Activated naive CD4-positive, alpha-beta T cell treated with anti-CD3 and anti-CD28 coated beads for 36 hours (primary cell): ENCODE measurements around the gene CATSPER1. TPM values are rescaled to one million over a fixed set of nuclear protein-coding genes. Genes with fewer than 3 reads are reported as not detected.
"Not testable (repeated sequence)": the region's sequence is repeated elsewhere in the genome, so short reads cannot be mapped to it uniquely, and the experiment has no call there.

Source experiments
- CTCF ChIA-PET: fragments of 350-600 bp; sonication (Branson Sonifier 250); formaldehyde crosslinking; loops from one replicate; lab custom pipeline; 2021; ENCODE audit warnings: antibody characterized with exemption; lab: Charles Lee
- DNase-seq: peaks from one replicate; pipeline ENCODE4 v3.0.0-alpha.2; 2020
- H3K27ac Mint-ChIP-seq: one replicate; pipeline ENCODE4 v1.8.0; 2021; ENCODE audit warnings: mild to moderate bottlenecking, mixed read lengths
- H3K27me3 Mint-ChIP-seq: one replicate; pipeline ENCODE4 v1.8.0; 2021; ENCODE audit warnings: low read depth, mixed read lengths
- H3K36me3 Mint-ChIP-seq: one replicate; pipeline ENCODE4 v1.8.0; 2021; ENCODE audit warnings: low read depth, mixed read lengths
- H3K4me1 Mint-ChIP-seq: one replicate; pipeline ENCODE4 v1.8.0; 2021; ENCODE audit warnings: low read depth, mixed read lengths
- H3K4me3 Mint-ChIP-seq: one replicate; pipeline ENCODE4 v1.8.0; 2021; ENCODE audit warnings: mild to moderate bottlenecking, moderate library complexity, mixed read lengths
- H3K9me3 Mint-ChIP-seq: one replicate; pipeline ENCODE4 v1.8.0; 2021; ENCODE audit warnings: mixed read lengths
- intact Hi-C: fragments of 100-400 bp; cut with micrococcal nuclease; formaldehyde crosslinking; loops from one replicate; pipeline ENCODE4 v1.15.1; 2023
- total RNA-seq, 2 experiments: library from RNA; stranded (reverse); gene quantifications; one replicate each; pipeline ENCODE4 v1.2.3, GENCODE V29; 2021

The CATSPER1 gene
- total RNA-seq, 2 experiments from 2014 or later, result not detected

DNA sequence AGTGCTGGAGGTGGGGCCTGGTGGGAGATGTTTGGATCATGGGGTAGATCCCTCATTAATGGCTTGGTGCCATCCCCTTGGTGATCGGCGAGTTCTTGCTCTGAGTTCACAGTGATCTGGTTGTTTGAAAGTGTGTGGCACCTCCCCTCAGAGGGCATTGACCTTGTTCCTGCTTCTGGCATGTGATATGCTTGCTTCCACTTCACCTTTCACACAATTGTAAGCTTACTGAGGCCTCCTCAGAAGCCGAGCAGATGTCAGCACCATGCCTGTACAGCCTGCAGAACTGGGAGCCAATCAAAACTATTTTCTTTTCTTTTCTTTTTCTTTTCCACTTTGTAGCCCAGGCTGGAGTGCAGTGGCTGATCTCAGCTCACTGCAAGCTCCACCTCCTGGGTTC is 11.0 kb upstream of the CATSPER1 start:
- Mint-ChIP-seq H3K27me3 (peaks cover 3% of the 10 kb centered on the region), H3K4me1 (no peaks in the 10 kb centered on the region), H3K36me3 (no peaks in the 10 kb centered on the region), H3K27ac (no peak overlapping the region), H3K9me3 (peaks cover 2% of the 10 kb centered on the region), H3K4me3 (no peak overlapping the region)
- CTCF ChIA-PET, result interaction anchor here (2.4 to 3.1 kb wide), 2 partner anchors 8 to 15 kb away, joined by 10 to 18 read pairs; no protein-coding TSS in a partner anchor
- DNase-seq, result no peak
- intact Hi-C loops, result no loop called here

DNA sequence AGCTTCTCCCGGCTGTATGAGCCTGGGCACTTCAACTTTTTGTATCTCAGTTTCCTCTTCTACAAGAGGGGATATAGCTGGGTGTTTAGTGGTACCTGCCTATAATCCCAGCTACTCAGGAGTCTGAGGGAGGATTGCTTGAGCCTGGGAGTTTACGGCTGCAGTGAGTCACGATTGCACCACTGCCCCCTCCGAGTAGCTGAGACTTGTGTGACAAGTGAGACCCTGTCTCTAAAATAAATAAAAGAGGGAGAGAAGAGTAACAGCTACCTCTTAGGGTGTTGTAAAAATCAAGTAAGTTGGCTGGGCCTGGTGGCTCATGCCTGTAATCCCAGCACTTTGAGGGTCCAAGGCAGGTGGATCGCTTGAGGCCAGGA is 10.0 kb upstream of the CATSPER1 start:
- CTCF ChIA-PET, result interaction anchor here (2.4 to 3.1 kb wide), 2 partner anchors 9 to 14 kb away, joined by 10 to 18 read pairs; no protein-coding TSS in a partner anchor
- intact Hi-C loops, result no loop called here
- no peak for DNase-seq
- H3K36me3 Mint-ChIP-seq, result no peaks in the 10 kb centered on the region
- no peaks in the 10 kb centered on the region for H3K4me1 Mint-ChIP-seq
- no peak overlapping the region for H3K27ac Mint-ChIP-seq
- H3K4me3 Mint-ChIP-seq, result no peak overlapping the region
- H3K9me3 Mint-ChIP-seq, result peaks cover 2% of the 10 kb centered on the region
- H3K27me3 Mint-ChIP-seq, result peaks cover 3% of the 10 kb centered on the region

DNA sequence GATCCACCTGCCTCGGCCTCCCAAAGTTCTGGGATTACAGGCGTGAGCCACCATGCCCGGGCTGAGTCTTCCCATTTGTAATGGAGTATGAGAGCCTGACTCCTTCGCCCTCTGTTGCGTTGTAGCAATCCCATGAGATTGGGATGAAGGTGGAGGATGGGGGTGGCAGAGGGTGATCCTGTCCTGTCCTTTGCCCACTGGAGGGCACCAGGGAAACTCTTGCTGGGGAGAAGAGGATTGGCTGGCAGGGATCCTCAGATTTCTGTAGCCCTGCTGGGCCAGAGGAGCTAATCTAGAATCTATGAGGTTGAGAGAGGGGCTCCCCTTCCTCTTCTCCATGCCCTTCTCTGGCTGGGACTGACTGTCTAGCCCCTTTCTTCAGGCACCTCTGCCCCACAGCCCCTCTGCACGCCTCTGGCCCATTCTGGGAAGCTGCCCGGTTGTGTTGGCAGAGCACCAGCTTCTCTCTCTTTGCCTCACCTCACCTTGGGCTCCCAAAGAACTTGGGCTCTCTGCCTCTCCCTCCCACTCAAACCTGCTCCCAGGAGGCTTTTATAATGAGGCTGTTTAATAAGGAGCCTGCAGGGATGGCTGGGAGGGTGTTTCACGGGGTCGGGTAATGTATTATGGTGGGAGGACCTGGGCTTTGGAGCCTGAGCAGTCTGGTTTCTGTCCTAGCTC is 9.5 kb upstream of the CATSPER1 start:
- no peak overlapping the region for H3K4me3 Mint-ChIP-seq
- no peaks in the 10 kb centered on the region for H3K36me3 Mint-ChIP-seq
- no peaks in the 10 kb centered on the region for H3K4me1 Mint-ChIP-seq
- H3K27ac Mint-ChIP-seq, result no peak overlapping the region
- CTCF ChIA-PET, result interaction anchor here (2.4 to 3.1 kb wide), 2 partner anchors 9 to 13 kb away, joined by 10 to 18 read pairs; no protein-coding TSS in a partner anchor
- peaks cover 3% of the 10 kb centered on the region for H3K27me3 Mint-ChIP-seq
- DNase-seq, result no peak
- H3K9me3 Mint-ChIP-seq, result peaks cover 2% of the 10 kb centered on the region
- intact Hi-C loops, result no loop called here

DNA sequence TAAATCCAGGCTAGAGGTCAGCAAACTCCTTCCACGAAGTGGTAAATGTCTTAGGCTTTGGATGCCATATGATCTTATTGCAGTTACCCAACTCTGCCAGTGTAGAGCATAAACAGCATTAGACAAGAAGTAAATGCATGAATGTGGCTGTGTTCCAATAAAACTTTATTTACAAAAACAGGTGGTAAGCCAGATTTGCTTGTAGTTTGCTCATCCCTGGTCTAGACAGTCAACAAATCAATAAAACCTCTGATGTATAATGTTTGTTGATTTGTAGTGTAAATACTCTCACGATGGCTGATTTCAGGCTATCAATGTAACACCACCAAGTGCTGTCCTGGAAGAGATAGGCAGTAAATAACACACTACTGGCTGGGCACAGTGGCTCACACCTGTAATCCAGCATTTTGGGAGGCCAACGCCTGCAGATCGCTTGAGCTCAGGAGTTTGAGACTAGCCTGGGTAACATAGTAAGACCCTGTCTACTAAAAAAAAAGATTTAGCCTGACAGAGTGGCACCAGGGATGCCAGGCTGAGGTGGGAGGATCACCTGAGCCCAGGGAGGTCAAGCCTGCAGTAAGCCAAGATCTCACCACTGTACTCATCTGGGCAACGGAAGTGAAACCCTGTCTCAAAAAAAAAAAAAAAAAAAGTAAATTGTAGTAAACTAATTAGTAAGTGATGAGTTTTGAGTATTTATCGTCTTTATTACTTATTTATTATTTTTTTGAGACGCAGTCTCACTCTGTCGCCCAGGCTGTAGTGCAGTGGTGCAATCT is 6.9 kb upstream of the CATSPER1 start:
- Mint-ChIP-seq H3K27ac (no peak overlapping the region), H3K4me1 (no peaks in the 10 kb centered on the region), H3K36me3 (no peaks in the 10 kb centered on the region), H3K4me3 (no peak overlapping the region), H3K27me3 (peaks cover 3% of the 10 kb centered on the region), H3K9me3 (peaks cover 2% of the 10 kb centered on the region)
- CTCF ChIA-PET, result interaction anchor here (0.6 to 1.3 kb wide), 2 partner anchors 11 to 12 kb away, joined by 3 read pairs; no protein-coding TSS in a partner anchor
- no peak for DNase-seq
- intact Hi-C loops, result no loop called here

DNA sequence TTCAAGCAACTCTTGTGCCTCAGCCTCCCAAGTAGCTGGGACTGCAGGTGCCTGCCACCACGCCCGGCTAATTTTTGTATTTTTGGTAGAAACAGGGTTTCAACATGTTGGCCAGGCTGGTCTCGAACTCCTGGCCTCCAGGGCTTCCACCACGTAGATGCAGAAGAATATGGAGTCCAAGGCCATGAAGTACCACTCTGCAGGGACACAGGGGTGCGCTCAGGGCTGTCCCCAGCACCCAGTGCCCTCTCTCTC is 3.2 kb downstream of the CATSPER1 start:
- H3K4me3 Mint-ChIP-seq, H3K4me1 Mint-ChIP-seq, H3K27ac Mint-ChIP-seq, H3K9me3 Mint-ChIP-seq, DNase-seq, H3K27me3 Mint-ChIP-seq, intact Hi-C loops, H3K36me3 Mint-ChIP-seq: not testable (repeated sequence)
- CTCF ChIA-PET, result interaction anchor here (0.8 to 2.0 kb wide), 17 partner anchors 8 to 363 kb away, joined by 3 to 16 read pairs (median 5); partner anchors contain the start of genes CCDC85B and SF3B2

DNA sequence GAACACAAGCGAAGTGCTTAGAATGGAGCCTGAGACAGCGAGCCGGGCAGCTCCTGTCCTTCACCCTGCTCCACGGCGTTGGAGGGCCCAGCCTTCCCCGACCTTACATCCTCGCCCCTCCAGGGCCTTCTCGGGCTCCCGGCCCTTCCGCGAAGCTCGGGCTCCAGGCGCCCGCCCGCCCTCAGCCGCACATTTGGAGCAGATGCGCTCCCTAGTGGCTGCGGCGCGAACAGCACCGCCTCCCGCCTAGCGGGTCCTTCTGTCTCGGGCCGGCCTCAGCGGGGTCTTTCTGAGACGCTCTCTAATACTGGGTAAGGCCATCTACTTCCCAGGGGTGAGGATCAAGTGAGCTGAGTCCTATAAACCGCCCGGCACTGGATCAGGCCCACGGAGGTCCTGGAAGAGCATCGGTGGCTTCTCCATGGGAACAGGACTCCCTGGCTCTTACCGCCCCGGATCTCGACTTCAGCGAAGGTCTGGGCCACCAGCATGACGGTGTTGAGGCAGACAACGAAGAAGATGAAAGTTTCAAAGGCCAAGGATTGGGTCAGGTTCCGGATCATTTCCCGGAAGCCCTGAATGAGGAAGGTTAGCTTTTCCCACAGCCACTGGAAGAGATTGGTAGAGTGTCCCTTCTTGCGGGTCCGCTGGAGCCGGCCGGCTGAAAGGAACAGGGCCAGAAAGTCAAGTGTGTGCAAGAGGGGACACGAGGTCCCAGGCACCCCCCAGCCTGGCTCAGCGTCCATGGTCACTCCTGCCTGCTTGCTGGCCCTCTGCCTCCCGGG is 3.7 kb downstream of the CATSPER1 start:
- CTCF ChIA-PET, result interaction anchor here (0.6 to 2.0 kb wide), 34 partner anchors 8 to 513 kb away, joined by 3 to 20 read pairs (median 4); partner anchors contain the start of genes CCDC85B, CST6 and SF3B2
- H3K4me3 Mint-ChIP-seq, result peak overlapping the region; percentile 42
- peaks cover 5% of the 10 kb centered on the region for H3K27me3 Mint-ChIP-seq
- no peaks in the 10 kb centered on the region for H3K9me3 Mint-ChIP-seq
- no peaks in the 10 kb centered on the region for H3K36me3 Mint-ChIP-seq
- H3K4me1 Mint-ChIP-seq, result peaks cover 5% of the 10 kb centered on the region
- H3K27ac Mint-ChIP-seq, result no peak overlapping the region
- DNase-seq, result peak; percentile 81
- intact Hi-C loops, result loop anchor here (1.0 kb wide), 2 partner anchors 20 to 33 kb away; partner anchors contain the start of genes BANF1 and EIF1AD

DNA sequence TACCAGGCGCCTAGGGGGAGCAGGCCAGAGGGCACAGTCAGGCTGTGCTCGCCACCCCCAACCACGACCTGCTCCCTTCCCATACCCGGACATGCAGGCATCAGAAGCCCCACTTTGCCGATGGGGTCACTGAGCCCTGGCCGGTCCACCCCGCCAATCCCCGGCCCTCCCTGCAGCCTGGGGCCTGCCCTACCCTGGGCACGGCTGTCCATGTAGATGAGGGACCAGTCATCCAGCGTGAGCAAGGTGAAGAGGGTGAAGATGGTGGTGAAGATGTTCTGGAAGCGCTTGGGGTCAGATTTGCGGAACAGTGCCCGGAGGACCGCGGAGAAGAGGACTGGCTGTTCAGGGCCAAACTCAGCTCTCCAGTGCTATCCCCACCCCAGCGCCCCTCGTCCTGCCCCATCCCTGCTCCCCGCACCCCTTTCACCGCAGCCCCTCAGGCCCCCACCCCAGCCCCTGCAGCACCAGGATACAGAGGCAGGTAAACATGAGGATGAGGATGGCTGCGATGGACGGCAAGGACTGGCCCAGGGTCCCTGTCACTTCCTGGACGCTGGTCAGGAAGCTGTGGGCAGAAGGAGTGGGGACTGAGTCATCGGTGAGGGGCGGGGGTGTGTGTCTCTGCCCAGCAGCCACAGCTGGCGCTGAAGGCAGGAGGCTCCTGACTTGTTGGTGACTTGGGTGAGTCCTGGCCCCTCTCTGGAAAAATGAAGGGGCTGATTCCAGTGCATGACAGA is 5.5 kb downstream of the CATSPER1 start:
- DNase-seq, result no peak
- no peak overlapping the region for H3K27ac Mint-ChIP-seq
- no peaks in the 10 kb centered on the region for H3K9me3 Mint-ChIP-seq
- H3K4me3 Mint-ChIP-seq, result no peak overlapping the region
- intact Hi-C loops, result no loop called here
- H3K36me3 Mint-ChIP-seq, result no peaks in the 10 kb centered on the region
- CTCF ChIA-PET, result interaction anchor here (0.6 to 1.7 kb wide), 3 partner anchors 11 to 132 kb away, joined by 3 to 6 read pairs (median 3); partner anchors contain the start of gene FIBP
- H3K4me1 Mint-ChIP-seq, result peaks cover 8% of the 10 kb centered on the region
- peaks cover 5% of the 10 kb centered on the region for H3K27me3 Mint-ChIP-seq

DNA sequence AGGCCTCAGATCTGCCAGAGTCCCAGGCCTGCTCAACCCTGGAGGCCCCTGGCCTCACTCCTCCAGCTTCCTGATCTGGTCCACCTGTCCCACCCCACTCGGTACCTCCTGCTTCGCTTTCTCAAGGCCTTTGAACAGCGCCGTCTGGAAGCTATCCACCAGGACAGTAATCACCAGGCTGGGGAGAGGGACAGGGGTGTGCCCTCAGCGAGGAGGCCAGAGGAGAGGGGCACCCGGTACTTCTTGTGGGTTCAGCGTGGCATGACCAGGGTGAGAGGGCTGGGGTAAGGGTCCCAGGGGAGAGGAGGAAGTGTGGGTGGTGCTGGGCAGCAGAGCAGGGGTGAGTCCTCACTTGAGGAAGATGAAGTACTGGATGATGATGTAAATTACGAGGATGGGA is 6.1 kb downstream of the CATSPER1 start:
- H3K27me3 Mint-ChIP-seq, result peaks cover 5% of the 10 kb centered on the region
- H3K4me3 Mint-ChIP-seq, result no peak overlapping the region
- H3K9me3 Mint-ChIP-seq, result no peaks in the 10 kb centered on the region
- H3K4me1 Mint-ChIP-seq, result peaks cover 8% of the 10 kb centered on the region
- DNase-seq, result no peak
- CTCF ChIA-PET, result interaction anchor here (1.2 kb wide), 1 partner anchor 132 kb away, joined by 3 read pairs; the partner anchor contains the start of gene FIBP
- no peaks in the 10 kb centered on the region for H3K36me3 Mint-ChIP-seq
- H3K27ac Mint-ChIP-seq, result no peak overlapping the region
- intact Hi-C loops, result no loop called here

DNA sequence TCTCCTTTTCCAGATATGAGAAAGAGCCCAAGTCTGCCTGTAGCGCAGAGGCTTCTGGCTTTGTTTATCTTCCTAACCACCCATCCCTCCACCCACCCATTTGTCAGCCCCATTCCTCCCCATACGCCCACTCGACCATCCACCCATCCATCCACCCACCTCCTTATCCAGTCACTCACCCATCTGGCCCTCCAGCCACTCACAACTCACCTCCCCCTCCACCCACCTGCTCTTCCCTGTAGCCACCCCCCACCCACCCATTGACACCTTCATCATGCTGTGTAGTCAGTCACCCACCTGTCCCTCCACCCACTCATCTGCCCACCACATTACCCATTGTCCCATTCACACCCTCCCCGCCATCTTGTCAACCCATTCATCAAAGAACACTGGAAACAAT is 9.0 kb downstream of the CATSPER1 start:
- DNase-seq, result no peak
- no peak overlapping the region for H3K27ac Mint-ChIP-seq
- H3K4me3 Mint-ChIP-seq, result no peak overlapping the region
- H3K4me1 Mint-ChIP-seq, result peaks cover 6% of the 10 kb centered on the region
- no peaks in the 10 kb centered on the region for H3K36me3 Mint-ChIP-seq
- intact Hi-C loops, result no loop called here
- CTCF ChIA-PET, result no interaction called here
- H3K27me3 Mint-ChIP-seq, result peaks cover 8% of the 10 kb centered on the region
- no peaks in the 10 kb centered on the region for H3K9me3 Mint-ChIP-seq

DNA sequence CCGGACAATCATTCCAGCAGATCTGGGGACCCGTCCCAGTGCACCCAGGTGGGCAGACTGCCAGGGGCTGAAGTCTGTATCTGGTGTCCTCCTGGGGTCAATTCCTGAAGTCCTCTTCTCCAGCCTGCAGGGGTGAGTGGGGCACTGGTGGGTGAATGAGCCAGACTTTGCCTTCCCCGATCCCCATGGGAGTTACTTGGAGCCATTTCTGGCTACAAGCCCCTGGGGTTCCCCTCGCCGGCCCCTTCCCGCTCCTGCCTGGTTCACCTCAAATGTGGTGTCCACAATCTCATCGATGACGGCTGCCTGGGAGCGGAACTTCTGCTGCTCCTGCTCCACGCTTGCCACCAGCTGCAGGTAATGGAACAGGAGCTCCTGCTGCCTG is 9.5 kb downstream of the CATSPER1 start:
- CTCF ChIA-PET, result interaction anchor here (0.7 kb wide), 1 partner anchor 66 kb away, joined by 3 read pairs; no protein-coding TSS in a partner anchor

DNA sequence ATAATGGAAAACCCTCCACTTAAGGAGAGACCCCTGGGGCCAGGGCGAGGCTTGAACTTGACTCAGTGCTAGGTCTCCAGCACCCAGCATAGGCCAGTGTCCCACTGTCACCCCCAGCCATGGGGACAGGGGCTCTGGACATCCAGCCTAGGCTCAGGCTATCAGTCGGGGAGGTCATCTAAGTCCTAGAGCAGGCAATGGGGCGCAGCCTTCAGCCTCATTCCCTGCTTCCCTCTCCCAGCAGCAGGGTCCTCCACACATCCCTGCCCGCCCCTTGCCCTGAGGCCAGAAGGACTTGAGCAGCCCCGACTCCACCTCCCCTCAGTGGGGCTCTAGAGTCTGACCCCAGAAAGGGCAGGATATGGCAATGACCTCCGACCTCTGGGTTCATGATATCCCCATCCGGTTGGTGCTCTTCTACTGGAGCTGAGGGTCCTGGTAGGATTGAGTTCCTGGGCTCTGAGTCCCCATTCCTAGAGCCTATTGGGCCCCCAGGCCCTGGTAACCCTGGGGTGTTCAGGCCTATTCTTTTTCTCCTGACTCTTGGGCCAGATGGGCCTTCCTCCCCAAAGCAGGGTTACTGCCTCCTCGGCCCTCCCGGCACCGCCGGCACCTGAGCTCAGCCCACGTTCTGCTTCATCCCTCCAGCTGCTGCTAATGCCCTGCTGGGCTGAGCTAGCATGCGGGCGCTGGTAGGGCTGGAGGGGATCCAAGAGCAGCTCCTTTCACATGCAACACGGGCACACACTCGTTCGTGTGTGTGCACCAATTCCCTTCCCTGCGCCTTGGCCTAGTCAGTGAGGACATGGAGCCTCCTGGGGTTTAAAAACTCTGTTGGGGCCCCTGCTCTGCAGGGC is 10.1 kb downstream of the CATSPER1 start:
- Mint-ChIP-seq H3K9me3 (no peaks in the 10 kb centered on the region), H3K27ac (no peak overlapping the region), H3K4me3 (no peak overlapping the region), H3K27me3 (peaks cover 12% of the 10 kb centered on the region), H3K4me1 (peaks cover 11% of the 10 kb centered on the region), H3K36me3 (no peaks in the 10 kb centered on the region)
- no peak for DNase-seq
- CTCF ChIA-PET, result interaction anchor here (0.7 to 1.1 kb wide), 2 partner anchors 29 to 66 kb away, joined by 3 to 5 read pairs; no protein-coding TSS in a partner anchor
- intact Hi-C loops, result no loop called here

More for the DNA sequence above, 9.5 kb downstream of the CATSPER1 start:
- Mint-ChIP-seq H3K4me1 (peaks cover 9% of the 10 kb centered on the region), H3K4me3 (no peak overlapping the region), H3K27me3 (peaks cover 8% of the 10 kb centered on the region), H3K36me3 (no peaks in the 10 kb centered on the region), H3K9me3 (no peaks in the 10 kb centered on the region), H3K27ac (no peak overlapping the region)
- DNase-seq, result no peak
- intact Hi-C loops, result no loop called here
